ENCODE measurements around the gene DENND1A.

GRCh38 chr9:123550012-123550411 lies 379.9 kb downstream of the DENND1A start:
- no peak for TF ChIP-seq CTCF (IDR thresholded peaks at IDR 0.05)
- no peak for TF ChIP-seq POLR2A (IDR thresholded peaks at IDR 0.05)
- no peak for TF ChIP-seq POLR2AphosphoS5 (IDR thresholded peaks at IDR 0.05)
